ENCODE results near the gene CSN1S1. TPM values are rescaled to one million over a fixed set of nuclear protein-coding genes. Genes with fewer than 3 reads are reported as not detected.
"Not testable (repeated sequence)": the region's sequence is repeated elsewhere in the genome, so short reads cannot be mapped to it uniquely, and the experiment has no call there.

Gene CSN1S1
- total RNA-seq, 1 donor from 2014 or later: not detected

GRCh38 chr4:69907151-69907550 lies 23.7 kb upstream of the CSN1S1 start:
- DNase-seq (ENCODE audit: low read depth): no peak
- no peak overlapping the region for H3K4me3 ChIP-seq (ENCODE audit: low read depth, low read length)
- no peak for TF ChIP-seq CTCF (conservative IDR thresholded peaks at IDR 0.05; ENCODE audit: low read depth, low read length)

GRCh38 chr4:69909195-69909594 lies 21.7 kb upstream of the CSN1S1 start:
- no peak overlapping the region for H3K4me3 ChIP-seq (ENCODE audit: low read depth, low read length)
- no peak for DNase-seq (ENCODE audit: low read depth)
- no peak for TF ChIP-seq CTCF (conservative IDR thresholded peaks at IDR 0.05; ENCODE audit: low read depth, low read length)

- TF ChIP-seq CTCF (conservative IDR thresholded peaks at IDR 0.05; ENCODE audit: low read depth, low read length): no peak
- H3K4me3 ChIP-seq (ENCODE audit: low read depth, low read length): no peak overlapping the region
- DNase-seq (ENCODE audit: low read depth): no peak
These were observed 20.7 kb upstream of the CSN1S1 start for GRCh38 chr4:69910016-69910782.

- no peak for TF ChIP-seq CTCF (conservative IDR thresholded peaks at IDR 0.05; ENCODE audit: low read depth, low read length)
- no peak overlapping the region for H3K4me3 ChIP-seq (ENCODE audit: low read depth, low read length)
- no peak for DNase-seq (ENCODE audit: low read depth)
These were observed 10.0 kb upstream of the CSN1S1 start for GRCh38 chr4:69920874-69921273.

- not testable (repeated sequence) for H3K4me3 ChIP-seq (ENCODE audit: low read depth, low read length); DNase-seq (ENCODE audit: low read depth)
These were observed 7.0 kb upstream of the CSN1S1 start for GRCh38 chr4:69923782-69924410.

GRCh38 chr4:69934150-69934549 lies 3.3 kb downstream of the CSN1S1 start:
- H3K4me3 ChIP-seq (ENCODE audit: low read depth, low read length): no peak overlapping the region
- TF ChIP-seq CTCF (conservative IDR thresholded peaks at IDR 0.05; ENCODE audit: low read depth, low read length): no peak
- DNase-seq (ENCODE audit: low read depth): no peak

- H3K4me3 ChIP-seq (ENCODE audit: low read depth, low read length): no peak overlapping the region
- no peak for TF ChIP-seq CTCF (conservative IDR thresholded peaks at IDR 0.05; ENCODE audit: low read depth, low read length)
- DNase-seq (ENCODE audit: low read depth): no peak
These were observed 5.7 kb downstream of the CSN1S1 start for GRCh38 chr4:69936566-69936965.

Data from epithelial cell of proximal tubule (primary cell).